Inflammatory macrophage treated with lipopolysaccharide for 1 hour (primary cell): ENCODE measurements around the gene ZYG11B.
"Not testable (repeated sequence)": the region's sequence is repeated elsewhere in the genome, so short reads cannot be mapped to it uniquely, and the experiment has no call there.

ENCODE experiments used
- DNase-seq, 2 donors: peaks; one replicate each; pipeline ENCODE4 v3.0.0-alpha.2; 2020 to 2022

Gene ZYG11B

GRCh38 chr1:52759908-52760307 is 33.7 kb downstream of the ZYG11B start:
- no peak for DNase-seq

GRCh38 chr1:52767596-52768280 is 41.5 kb downstream of the ZYG11B start:
- peak; percentile 45 to 64 for DNase-seq

- DNase-seq: no peak
Measured at GRCh38 chr1:52769346-52770033, 43.2 kb downstream of the ZYG11B start.

- DNase-seq: no peak
Measured at GRCh38 chr1:52771384-52771783, 45.1 kb downstream of the ZYG11B start.

GRCh38 chr1:52786148-52786547 is 59.9 kb downstream of the ZYG11B start:
- peak in 1 of 2 donors; percentile 20 for DNase-seq

GRCh38 chr1:52790429-52790828 is 64.2 kb downstream of the ZYG11B start:
- DNase-seq: not testable (repeated sequence)

- no peak for DNase-seq
Measured at GRCh38 chr1:52792036-52792435, 65.8 kb downstream of the ZYG11B start.

- DNase-seq: not testable (repeated sequence)
Measured at GRCh38 chr1:52793717-52794116, 67.5 kb downstream of the ZYG11B start.

- peak; percentile 15 to 33 for DNase-seq
Measured at GRCh38 chr1:52795464-52795863, 69.2 kb downstream of the ZYG11B start.

- no peak for DNase-seq
Measured at GRCh38 chr1:52798331-52798730, 72.1 kb downstream of the ZYG11B start.

- DNase-seq: no peak
Measured at GRCh38 chr1:52801011-52801410, 74.8 kb downstream of the ZYG11B start.

GRCh38 chr1:52804083-52804482 is 77.8 kb downstream of the ZYG11B start:
- not testable (repeated sequence) for DNase-seq

GRCh38 chr1:52814465-52814864 is 88.2 kb downstream of the ZYG11B start:
- no peak for DNase-seq

- DNase-seq: not testable (repeated sequence)
Measured at GRCh38 chr1:52820830-52821229, 94.6 kb downstream of the ZYG11B start.

GRCh38 chr1:52825868-52826267 is 99.6 kb downstream of the ZYG11B start:
- DNase-seq: no peak

- DNase-seq: no peak
Measured at GRCh38 chr1:52834798-52835197, 108.5 kb downstream of the ZYG11B start.

GRCh38 chr1:52836035-52836434 is 109.8 kb downstream of the ZYG11B start:
- DNase-seq: no peak

- DNase-seq: not testable (repeated sequence)
Measured at GRCh38 chr1:52839175-52839574, 112.9 kb downstream of the ZYG11B start.

- DNase-seq: peak; percentile 29
Measured at GRCh38 chr1:52842643-52843310, 116.5 kb downstream of the ZYG11B start, which contains the start of gene ZYG11A. ZYG11A (plus strand) TSS chr1:52842760; CDS start chr1:52842884, 124 bp downstream.

GRCh38 chr1:52845119-52845518 is 118.9 kb downstream of the ZYG11B start:
- DNase-seq: not testable (repeated sequence)

GRCh38 chr1:52848423-52848822 is 122.2 kb downstream of the ZYG11B start:
- DNase-seq: no peak

GRCh38 chr1:52850951-52851350 is 124.7 kb downstream of the ZYG11B start:
- no peak for DNase-seq

GRCh38 chr1:52852854-52853253 is 126.6 kb downstream of the ZYG11B start:
- DNase-seq: no peak

- DNase-seq: no peak
Measured at GRCh38 chr1:52855584-52855983, 129.3 kb downstream of the ZYG11B start.
